Occipital lobe (tissue), 3 donors: Measurements from ENCODE around the gene FILIP1L. TPM values are rescaled to one million over a fixed set of nuclear protein-coding genes. Genes with fewer than 3 reads are reported as not detected.

Experiments used
- DNase-seq: peaks from one replicate; lab custom pipeline; 2025; lab: John Stamatoyannopoulos, UW
- small RNA-seq: library from RNA; depleted of rRNA; stranded (forward); fragments of <200 nt; gene quantifications from one replicate; pipeline ENCODE3, GENCODE V24; 2014
- total RNA-seq: library from RNA; depleted of rRNA; stranded (reverse); fragments of >200 nt; gene quantifications from one replicate; pipeline ENCODE4 v1.2.3, GENCODE V29; 2014

The FILIP1L gene
- total RNA-seq, 1 donor from 2014 or later: 1.2 TPM

- DNase-seq: no peak
Observed at GRCh38 chr3:99809565-99809964, 304.7 kb downstream of the FILIP1L start.

- no peak for DNase-seq
Observed at GRCh38 chr3:99808163-99808794, 306.0 kb downstream of the FILIP1L start.

DNA sequence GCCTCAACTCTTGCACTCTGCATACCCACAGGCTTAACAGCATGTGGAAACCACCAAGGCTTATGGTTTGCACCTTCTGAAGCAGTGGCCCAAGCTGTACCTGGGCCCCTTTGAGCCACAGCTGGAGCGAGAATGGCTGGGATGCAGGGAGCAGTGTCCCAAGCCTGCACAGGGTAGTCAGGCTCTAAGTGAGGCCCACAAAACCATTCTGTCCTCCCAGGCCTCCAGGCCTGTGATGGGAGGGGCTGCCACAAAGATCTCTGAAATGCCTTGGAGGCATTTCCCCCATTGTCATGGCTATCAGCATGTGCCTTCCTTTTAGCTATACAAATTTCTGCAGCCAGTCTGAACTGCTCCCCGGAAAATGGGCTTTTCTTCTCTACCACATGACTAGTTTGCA, 309.1 kb downstream of the FILIP1L start:
- no peak for DNase-seq

DNA sequence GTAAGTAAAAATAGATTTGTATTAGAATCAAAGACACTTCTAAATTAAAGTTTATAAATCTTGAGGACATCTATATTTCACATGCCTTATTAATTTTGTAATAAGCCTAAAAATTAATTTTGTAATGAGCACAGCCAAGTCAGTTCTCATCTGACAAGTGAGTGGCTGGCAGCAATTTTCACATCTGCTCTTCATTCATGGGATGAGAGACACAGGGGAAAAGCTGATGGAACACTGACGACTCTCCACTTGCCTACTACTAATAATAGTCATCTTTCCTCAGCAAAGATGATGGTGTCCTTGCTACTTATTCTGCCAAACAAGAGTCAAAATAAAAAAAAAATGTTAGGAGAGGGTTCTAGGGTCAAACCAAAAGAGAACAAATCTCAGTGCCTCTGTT, 311.0 kb downstream of the FILIP1L start:
- DNase-seq: no peak

DNA sequence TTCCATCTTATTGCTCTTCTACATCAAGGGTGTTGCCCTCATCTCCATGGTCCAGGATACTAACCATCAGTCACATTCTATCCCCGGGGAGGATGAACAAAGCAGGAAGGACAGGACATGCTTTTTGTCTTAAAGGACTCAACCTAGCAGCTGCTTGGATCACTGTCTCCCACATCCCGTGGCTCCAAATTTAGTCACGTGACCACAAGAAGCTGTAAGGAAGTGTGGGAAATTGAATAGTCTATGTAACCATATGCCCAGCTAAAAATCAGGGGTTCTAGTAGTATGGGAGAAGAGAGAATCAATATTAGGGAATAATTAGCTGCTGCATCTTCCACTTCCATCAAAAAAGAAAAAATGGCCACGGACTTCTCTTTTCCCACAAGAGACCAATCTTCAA, 314.9 kb downstream of the FILIP1L start:
- DNase-seq: no peak

DNA sequence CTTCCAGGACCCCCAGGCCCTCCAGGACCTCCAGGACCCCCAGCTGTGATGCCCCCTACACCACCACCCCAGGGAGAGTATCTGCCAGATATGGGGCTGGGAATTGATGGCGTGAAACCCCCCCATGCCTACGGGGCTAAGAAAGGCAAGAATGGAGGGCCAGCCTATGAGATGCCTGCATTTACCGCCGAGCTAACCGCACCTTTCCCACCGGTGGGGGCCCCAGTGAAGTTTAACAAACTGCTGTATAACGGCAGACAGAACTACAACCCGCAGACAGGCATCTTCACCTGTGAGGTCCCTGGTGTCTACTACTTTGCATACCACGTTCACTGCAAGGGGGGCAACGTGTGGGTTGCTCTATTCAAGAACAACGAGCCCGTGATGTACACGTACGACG, 318.7 kb downstream of the FILIP1L start:
- DNase-seq: no peak

DNA sequence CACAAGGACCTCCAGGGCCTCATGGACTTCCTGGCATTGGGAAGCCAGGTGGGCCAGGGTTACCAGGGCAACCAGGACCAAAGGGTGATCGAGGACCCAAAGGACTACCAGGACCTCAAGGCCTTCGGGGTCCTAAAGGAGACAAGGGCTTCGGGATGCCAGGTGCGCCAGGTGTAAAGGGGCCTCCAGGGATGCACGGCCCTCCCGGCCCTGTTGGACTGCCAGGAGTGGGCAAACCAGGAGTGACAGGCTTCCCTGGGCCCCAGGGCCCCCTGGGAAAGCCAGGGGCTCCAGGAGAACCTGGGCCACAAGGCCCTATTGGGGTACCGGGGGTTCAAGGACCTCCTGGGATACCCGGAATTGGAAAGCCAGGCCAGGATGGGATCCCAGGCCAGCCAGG, 319.8 kb downstream of the FILIP1L start:
- no peak for DNase-seq

DNA sequence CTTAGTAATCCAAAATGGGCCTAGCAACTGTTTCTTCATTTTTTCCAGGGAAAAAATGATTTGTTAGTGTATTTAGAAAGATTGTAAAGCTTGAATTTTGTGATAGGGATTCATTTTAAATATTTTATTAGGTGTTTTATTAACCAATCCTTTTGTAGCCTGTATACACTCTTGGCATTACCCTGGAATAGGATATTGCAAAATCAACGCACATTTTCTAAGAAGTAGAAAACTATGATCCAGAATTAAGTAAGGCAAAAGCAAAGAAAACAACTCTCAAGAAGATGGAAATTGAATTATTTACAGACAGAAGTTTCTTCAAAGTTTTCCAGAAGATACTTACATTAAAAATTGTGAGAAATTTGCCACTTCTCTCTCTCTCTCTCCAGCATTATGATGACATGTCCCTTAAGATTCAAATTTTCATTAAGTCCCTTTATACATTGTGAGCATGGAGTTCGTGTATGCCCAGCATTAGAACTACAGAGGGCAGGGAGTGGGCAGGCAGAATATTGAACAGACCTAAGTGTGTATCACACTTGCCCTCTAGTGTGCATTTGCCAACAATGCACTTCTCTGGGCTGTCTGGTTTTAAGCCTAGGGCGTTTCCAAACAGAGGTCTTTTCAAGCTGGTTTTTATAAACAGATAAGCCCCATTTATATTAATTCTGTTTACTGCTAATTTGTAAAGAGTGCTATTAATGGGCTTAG, 325.1 kb downstream of the FILIP1L start:
- no peak for DNase-seq

Small RNAs within 50 kb of the gene (small RNA-seq; reads per million reads assigned to genes)
- gene MIR3921: not detected

Other genes with a start within 250 kb of the FILIP1L start
- gene TBC1D23, start 146.5 kb upstream of the FILIP1L start, total RNA-seq: 73.5 TPM
- gene NIT2, start 220.3 kb upstream of the FILIP1L start, total RNA-seq: 16.7 TPM